Endothelial cell (in vitro differentiated cells): Measurements from ENCODE around the gene HEXD. TPM values are rescaled to one million over a fixed set of nuclear protein-coding genes. Genes with fewer than 3 reads are reported as not detected.

Source experiments
- DNase-seq: peaks from one replicate; pipeline ENCODE4 v3.0.0; 2021; ENCODE audit warnings: low spot score
- H3K27ac Mint-ChIP-seq: one replicate; pipeline ENCODE4 v1.8.0; 2021; ENCODE audit warnings: mixed read lengths, inconsistent platforms; ENCODE audit not compliant: unreplicated experiment
- H3K27me3 Mint-ChIP-seq: one replicate; pipeline ENCODE4 v1.8.0; 2021; ENCODE audit warnings: mild to moderate bottlenecking, moderate library complexity, mixed read lengths, inconsistent platforms; ENCODE audit not compliant: unreplicated experiment
- H3K36me3 Mint-ChIP-seq: one replicate; pipeline ENCODE4 v1.8.0; 2021; ENCODE audit warnings: mild to moderate bottlenecking, low read depth, mixed read lengths, inconsistent platforms; ENCODE audit not compliant: unreplicated experiment
- H3K4me1 Mint-ChIP-seq: one replicate; pipeline ENCODE4 v1.8.0; 2021; ENCODE audit warnings: mild to moderate bottlenecking, mixed read lengths, inconsistent platforms; ENCODE audit not compliant: unreplicated experiment
- H3K4me3 Mint-ChIP-seq: one replicate; pipeline ENCODE4 v1.8.0; 2021; ENCODE audit warnings: mild to moderate bottlenecking, mixed read lengths, inconsistent platforms; ENCODE audit not compliant: unreplicated experiment
- H3K9me3 Mint-ChIP-seq: one replicate; pipeline ENCODE4 v1.8.0; 2021; ENCODE audit warnings: mixed read lengths, inconsistent platforms; ENCODE audit not compliant: unreplicated experiment
- CTCF ChIP-seq: fragments of 200-600 bp; sonication (generic); IDR thresholded peaks from one replicate; pipeline ENCODE4 v1.5.0; 2021; ENCODE audit warnings: antibody characterized with exemption; ENCODE audit not compliant: unreplicated experiment
- total RNA-seq: library from RNA; stranded (reverse); fragmentation: NEBNext Ultra II Directional; extraction: Animal tissue kit (Norgen Biotek cat#: 25700); gene quantifications from one replicate; pipeline ENCODE4 v1.2.1, GENCODE V29; 2021; ENCODE audit not compliant: unreplicated experiment

The HEXD gene
- total RNA-seq, 1 donor from 2014 or later = 22.0 TPM

- peaks cover 16% of the 10 kb centered on the region for H3K36me3 Mint-ChIP-seq
- H3K4me3 Mint-ChIP-seq = peak overlapping the region; percentile 51
- peak overlapping the region; percentile 74 for H3K27ac Mint-ChIP-seq
- H3K4me1 Mint-ChIP-seq = peaks cover 4% of the 10 kb centered on the region
- H3K27me3 Mint-ChIP-seq = peaks cover 17% of the 10 kb centered on the region
- no peaks in the 10 kb centered on the region for H3K9me3 Mint-ChIP-seq
- TF ChIP-seq CTCF = no peak
- DNase-seq = no peak
Measured at GRCh38 chr17:82490512-82491195, 72.5 kb downstream of the HEXD start.

- DNase-seq = no peak
- H3K4me3 Mint-ChIP-seq = no peak overlapping the region
- H3K36me3 Mint-ChIP-seq = peaks cover 16% of the 10 kb centered on the region
- H3K9me3 Mint-ChIP-seq = no peaks in the 10 kb centered on the region
- H3K27ac Mint-ChIP-seq = no peak overlapping the region
- H3K27me3 Mint-ChIP-seq = peaks cover 17% of the 10 kb centered on the region
- peaks cover 4% of the 10 kb centered on the region for H3K4me1 Mint-ChIP-seq
- TF ChIP-seq CTCF = no peak
Measured at GRCh38 chr17:82491196-82491530, 73.0 kb downstream of the HEXD start.

GRCh38 chr17:82491533-82491932, 73.4 kb downstream of the HEXD start:
- no peaks in the 10 kb centered on the region for H3K9me3 Mint-ChIP-seq
- no peak overlapping the region for H3K4me3 Mint-ChIP-seq
- H3K27me3 Mint-ChIP-seq = peaks cover 17% of the 10 kb centered on the region
- H3K36me3 Mint-ChIP-seq = peaks cover 15% of the 10 kb centered on the region
- DNase-seq = no peak
- H3K4me1 Mint-ChIP-seq = peaks cover 4% of the 10 kb centered on the region
- no peak overlapping the region for H3K27ac Mint-ChIP-seq
- no peak for TF ChIP-seq CTCF

Other genes starting within 250 kb of the HEXD start
- 37.2 TPM for gene CCDC57, start 205.5 kb upstream of the HEXD start, total RNA-seq
- gene SLC16A3, start 189.3 kb upstream of the HEXD start, total RNA-seq = 76.2 TPM
- 149 TPM for gene CSNK1D, start 144.6 kb upstream of the HEXD start, total RNA-seq
- gene CD7, start 100.7 kb upstream of the HEXD start, total RNA-seq = not detected
- not detected for gene SECTM1, start 84.6 kb upstream of the HEXD start, total RNA-seq
- 0.26 TPM for gene TEX19, start 59.1 kb upstream of the HEXD start, total RNA-seq
- not detected for gene UTS2R, start 46.6 kb upstream of the HEXD start, total RNA-seq
- gene OGFOD3, start 239 bp downstream of the HEXD start, total RNA-seq = 15.7 TPM
- 75.7 TPM for gene CYBC1, start 32.4 kb downstream of the HEXD start, total RNA-seq
- gene NARF, start 40.4 kb downstream of the HEXD start, total RNA-seq = 88.7 TPM
- 64.3 TPM for gene FOXK2, start 101.4 kb downstream of the HEXD start, total RNA-seq
- gene WDR45B, start 230.1 kb downstream of the HEXD start, total RNA-seq = 74.1 TPM